Liver (tissue), 9 donors: ENCODE data around the gene RTN4RL1. TPM values are rescaled to one million over a fixed set of nuclear protein-coding genes. Genes with fewer than 3 reads are reported as not detected.

ENCODE experiments used
- DNase-seq: peaks from one replicate; pipeline ENCODE4 v3.0.0-alpha.2; 2017; ENCODE audit warnings: low spot score
- H3K27ac ChIP-seq, 2 donors: one replicate each; pipeline ENCODE4 v1.7.0; 2013; ENCODE audit warnings: inconsistent platforms in 2 of 2, low read length in 2 of 2, control low read depth in 1 of 2, low read depth in 1 of 2, mild to moderate bottlenecking in 1 of 2
- H3K27me3 ChIP-seq, 4 donors: one replicate each; pipeline versions ENCODE4 v1.6.1 to v1.7.0; 2013; ENCODE audit warnings: low read length in 3 of 4, inconsistent platforms in 1 of 4, mild to moderate bottlenecking in 1 of 4, moderate library complexity in 1 of 4; ENCODE audit not compliant: control insufficient read depth in 4 of 4, insufficient read depth in 4 of 4
- H3K36me3 ChIP-seq, 4 donors: one replicate each; pipeline versions ENCODE4 v1.6.1 to v1.7.0; 2013; ENCODE audit warnings: low read length in 3 of 4, mild to moderate bottlenecking in 3 of 4, low read depth in 1 of 4, moderate library complexity in 1 of 4; ENCODE audit not compliant: control insufficient read depth in 4 of 4, insufficient read depth in 3 of 4
- H3K4me1 ChIP-seq, 4 donors: one replicate each; pipeline versions ENCODE4 v1.6.1 to v1.7.0; 2013; ENCODE audit warnings: low read length in 3 of 4, mild to moderate bottlenecking in 3 of 4, moderate library complexity in 1 of 4; ENCODE audit not compliant: control insufficient read depth in 4 of 4, insufficient read depth in 4 of 4
- H3K4me3 ChIP-seq, 3 donors: one replicate each; pipeline versions ENCODE4 v1.6.1 to v1.7.0; 2013; ENCODE audit warnings: low read length in 3 of 3, control low read depth in 1 of 3, low read depth in 1 of 3, mild to moderate bottlenecking in 1 of 3
- H3K9ac ChIP-seq, 2 donors: one replicate each; pipeline ENCODE4 v1.7.0; 2013; ENCODE audit warnings: low read length in 2 of 2, mild to moderate bottlenecking in 2 of 2, moderate library complexity in 2 of 2, control low read depth in 1 of 2, low read depth in 1 of 2
- H3K9me3 ChIP-seq, 4 donors: one replicate each; pipeline versions ENCODE4 v1.6.1 to v1.7.0; 2013; ENCODE audit warnings: low read length in 3 of 4; ENCODE audit not compliant: control insufficient read depth in 4 of 4
- EGR1 ChIP-seq, 2 donors: IDR thresholded peaks; 2 replicates each; pipeline ENCODE4 v1.6.1; 2016 to 2018; ENCODE audit warnings: antibody characterized with exemption in 2 of 2, low read depth in 2 of 2
- FOXA1 ChIP-seq: IDR thresholded peaks from 2 replicates; pipeline ENCODE4 v1.6.1; 2016; ENCODE audit warnings: antibody characterized with exemption
- GABPA ChIP-seq, 2 donors: IDR thresholded peaks in 1 of 2; conservative IDR thresholded peaks in 1 of 2; 2 replicates each; pipeline ENCODE4 v1.6.1; 2016; ENCODE audit warnings: antibody characterized with exemption in 2 of 2, mild to moderate bottlenecking in 1 of 2, moderate library complexity in 1 of 2
- HNF4A ChIP-seq, 2 donors: conservative IDR thresholded peaks; 2 replicates each; pipeline ENCODE4 v1.6.1; 2016; ENCODE audit warnings: antibody characterized with exemption in 2 of 2, mild to moderate bottlenecking in 2 of 2
- JUND ChIP-seq, 2 donors: IDR thresholded peaks; 2 replicates each; pipeline ENCODE4 v1.6.1; 2016; ENCODE audit warnings: antibody characterized with exemption in 2 of 2
- NR2F2 ChIP-seq: IDR thresholded peaks from 2 replicates; pipeline ENCODE4 v1.6.1; 2016; ENCODE audit warnings: antibody characterized with exemption
- RAD21 ChIP-seq, 2 donors: IDR thresholded peaks; 2 replicates each; pipeline ENCODE4 v1.6.1; 2016; ENCODE audit warnings: antibody characterized with exemption in 2 of 2, mild to moderate bottlenecking in 2 of 2
- RXRA ChIP-seq, 2 donors: IDR thresholded peaks; 2 replicates each; pipeline ENCODE4 v1.6.1; 2017 to 2018; ENCODE audit warnings: antibody characterized with exemption in 2 of 2, mild to moderate bottlenecking in 1 of 2
- SP1 ChIP-seq: IDR thresholded peaks from 2 replicates; pipeline ENCODE4 v1.6.1; 2018; ENCODE audit warnings: antibody characterized with exemption, mild to moderate bottlenecking
- YY1 ChIP-seq: IDR thresholded peaks from 2 replicates; pipeline ENCODE4 v1.6.1; 2016; ENCODE audit warnings: antibody characterized with exemption, mild to moderate bottlenecking
- WGBS: extraction: QIAGEN DNeasy Blood & Tissue Kit; methylation state at CpG from one replicate; pipeline ENCODE4 v1.1.7; 2013; 5-methylcytosine and 5-hydroxymethylcytosine counted together
- polyA plus RNA-seq, 2 donors: library from polyadenylated mRNA; stranded (reverse) in 1 of 2; unstranded in 1 of 2; fragments of 200-250 nt in 1 of 2; fragments of >200 nt in 1 of 2; fragmentation: Nextera tagmentation in 1 of 2; extraction: Ambion mirVana in 1 of 2; gene quantifications; one replicate each; pipeline versions ENCODE4 v1.2.1 to v1.2.3, GENCODE V29; 2013 to 2015
- total RNA-seq, 2 donors: library from RNA; depleted of rRNA; stranded (reverse); fragments of >200 nt; gene quantifications; one replicate each; pipeline ENCODE4 v1.2.3, GENCODE V29; 2014
- TF ChIP-seq, protein P1 (sequence below): fragments of 150-350 bp; IDR thresholded peaks from 2 replicates; pipeline ENCODE4 v1.5.1; 2017; ENCODE audit warnings: improper control_type of control experiment, low read depth, low read length; ENCODE audit not compliant: missing input control
- TF ChIP-seq, protein P2 (sequence below): IDR thresholded peaks from 2 replicates; pipeline ENCODE4 v1.6.1; 2016; ENCODE audit warnings: antibody characterized with exemption, mild to moderate bottlenecking
- TF ChIP-seq, protein P3 (sequence below): IDR thresholded peaks from 2 replicates; pipeline ENCODE4 v1.6.1; 2016; ENCODE audit warnings: antibody characterized with exemption
- TF ChIP-seq, protein P4 (sequence below): IDR thresholded peaks from 2 replicates; pipeline ENCODE4 v1.6.1; 2016; ENCODE audit warnings: antibody characterized with exemption
- donor health status: healthy.
- donor health status: healthy.
- donor health status: healthy.
- donor health status: healthy.
- donor health status: healthy.

Gene RTN4RL1
- total and polyA plus RNA-seq, 4 donors = 0.04 to 5.4 (median 1.2) TPM

DNA sequence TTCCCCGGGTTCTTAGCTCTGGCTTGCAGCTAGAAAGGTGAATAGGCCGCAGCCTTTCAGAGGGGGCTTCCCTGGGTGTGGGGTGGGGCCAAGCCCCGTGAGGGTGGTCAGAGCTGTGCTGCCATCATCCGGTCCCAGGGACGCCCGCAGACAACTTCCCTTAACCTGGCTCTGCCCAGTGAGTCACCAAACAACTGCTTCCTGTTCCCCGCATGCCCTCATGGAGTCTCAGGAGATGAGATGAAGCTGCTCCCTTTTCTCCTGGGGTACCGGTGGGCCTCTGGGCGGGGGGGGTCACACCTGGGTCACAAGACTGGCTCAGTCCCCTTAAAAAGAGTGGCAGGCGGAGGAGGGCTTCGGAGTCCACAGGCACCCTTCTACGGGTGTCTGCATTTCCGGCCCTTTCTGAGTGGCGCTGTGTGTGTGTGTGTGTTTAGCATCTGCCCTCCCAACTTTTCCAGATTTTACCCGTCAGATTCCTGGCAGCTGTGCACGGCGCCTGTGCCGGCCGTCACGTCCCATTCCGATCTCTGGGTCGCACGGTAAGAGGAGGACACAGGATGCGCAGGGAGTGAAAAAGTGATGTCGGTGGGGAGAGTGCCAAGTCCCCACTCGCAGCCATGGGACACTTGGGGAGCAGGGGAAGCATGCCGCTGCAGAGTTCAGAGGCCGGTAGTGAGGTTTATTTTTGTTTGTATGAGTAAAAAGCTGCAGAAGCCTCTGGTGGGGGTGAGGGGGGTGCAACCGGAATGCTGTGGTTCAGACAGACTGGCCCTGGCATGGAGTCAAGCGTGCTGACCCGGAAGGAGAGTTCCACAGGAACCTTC lies 46.5 kb upstream of the RTN4RL1 start:
- Histone ChIP-seq H3K9me3 (no peaks in the 10 kb centered on the region), H3K4me1 (peaks cover 12 to 37% (median 14%) of the 10 kb centered on the region in 4 donors), H3K9ac (peak overlapping the region in 1 of 2 donors; percentile 53), H3K36me3 (peaks cover 0 to 4% (median 3%) of the 10 kb centered on the region in 4 donors), H3K27me3 (no peaks in the 10 kb centered on the region), H3K4me3 (no peak overlapping the region), H3K27ac (peak overlapping the region; percentile 55 to 58)
- WGBS = 78% methylated on average over 31 of the region's 31 CpGs
- peak; percentile 89 for TF ChIP-seq NR2F2
- TF ChIP-seq RXRA (IDR thresholded peaks at IDR 0.05) = peak in 1 of 2 donors; percentile 60
- TF ChIP-seq, protein P1, sequence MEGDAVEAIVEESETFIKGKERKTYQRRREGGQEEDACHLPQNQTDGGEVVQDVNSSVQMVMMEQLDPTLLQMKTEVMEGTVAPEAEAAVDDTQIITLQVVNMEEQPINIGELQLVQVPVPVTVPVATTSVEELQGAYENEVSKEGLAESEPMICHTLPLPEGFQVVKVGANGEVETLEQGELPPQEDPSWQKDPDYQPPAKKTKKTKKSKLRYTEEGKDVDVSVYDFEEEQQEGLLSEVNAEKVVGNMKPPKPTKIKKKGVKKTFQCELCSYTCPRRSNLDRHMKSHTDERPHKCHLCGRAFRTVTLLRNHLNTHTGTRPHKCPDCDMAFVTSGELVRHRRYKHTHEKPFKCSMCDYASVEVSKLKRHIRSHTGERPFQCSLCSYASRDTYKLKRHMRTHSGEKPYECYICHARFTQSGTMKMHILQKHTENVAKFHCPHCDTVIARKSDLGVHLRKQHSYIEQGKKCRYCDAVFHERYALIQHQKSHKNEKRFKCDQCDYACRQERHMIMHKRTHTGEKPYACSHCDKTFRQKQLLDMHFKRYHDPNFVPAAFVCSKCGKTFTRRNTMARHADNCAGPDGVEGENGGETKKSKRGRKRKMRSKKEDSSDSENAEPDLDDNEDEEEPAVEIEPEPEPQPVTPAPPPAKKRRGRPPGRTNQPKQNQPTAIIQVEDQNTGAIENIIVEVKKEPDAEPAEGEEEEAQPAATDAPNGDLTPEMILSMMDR = no peak
- peak; percentile 29 for TF ChIP-seq YY1
- TF ChIP-seq JUND (IDR thresholded peaks at IDR 0.05) = peak in 1 of 2 donors; percentile 17
- peak; percentile 35 for TF ChIP-seq SP1
- no peak for DNase-seq

DNA sequence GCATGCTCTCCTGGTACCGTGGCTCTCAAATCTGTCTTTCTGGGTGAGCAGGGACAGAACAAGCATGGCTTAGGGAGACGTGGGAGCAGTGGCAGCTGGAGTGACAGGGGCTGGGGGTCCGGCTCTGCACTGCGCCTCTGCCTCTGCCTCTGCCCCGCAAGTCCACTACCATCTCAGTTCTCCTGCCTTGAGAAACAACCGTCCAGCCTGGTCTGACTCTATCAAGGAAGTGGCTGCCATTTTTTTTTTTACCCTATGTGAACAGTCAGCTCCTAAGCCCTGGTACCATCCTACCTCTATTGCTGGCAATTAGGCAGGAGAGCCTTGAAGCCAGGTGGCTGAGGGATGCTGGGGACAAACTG lies 45.9 kb upstream of the RTN4RL1 start:
- DNase-seq = no peak
- Histone ChIP-seq H3K9me3 (no peaks in the 10 kb centered on the region), H3K4me3 (no peak overlapping the region), H3K36me3 (peaks cover 0 to 3% (median 2%) of the 10 kb centered on the region in 4 donors), H3K4me1 (peaks cover 12 to 42% (median 17%) of the 10 kb centered on the region in 4 donors), H3K27ac (peak overlapping the region; percentile 55 to 58), H3K9ac (no peak overlapping the region), H3K27me3 (no peaks in the 10 kb centered on the region)
- TF ChIP-seq HNF4A (conservative IDR thresholded peaks at IDR 0.05) = no peak
- no peak for TF ChIP-seq RXRA (IDR thresholded peaks at IDR 0.05)
- TF ChIP-seq, protein P2, sequence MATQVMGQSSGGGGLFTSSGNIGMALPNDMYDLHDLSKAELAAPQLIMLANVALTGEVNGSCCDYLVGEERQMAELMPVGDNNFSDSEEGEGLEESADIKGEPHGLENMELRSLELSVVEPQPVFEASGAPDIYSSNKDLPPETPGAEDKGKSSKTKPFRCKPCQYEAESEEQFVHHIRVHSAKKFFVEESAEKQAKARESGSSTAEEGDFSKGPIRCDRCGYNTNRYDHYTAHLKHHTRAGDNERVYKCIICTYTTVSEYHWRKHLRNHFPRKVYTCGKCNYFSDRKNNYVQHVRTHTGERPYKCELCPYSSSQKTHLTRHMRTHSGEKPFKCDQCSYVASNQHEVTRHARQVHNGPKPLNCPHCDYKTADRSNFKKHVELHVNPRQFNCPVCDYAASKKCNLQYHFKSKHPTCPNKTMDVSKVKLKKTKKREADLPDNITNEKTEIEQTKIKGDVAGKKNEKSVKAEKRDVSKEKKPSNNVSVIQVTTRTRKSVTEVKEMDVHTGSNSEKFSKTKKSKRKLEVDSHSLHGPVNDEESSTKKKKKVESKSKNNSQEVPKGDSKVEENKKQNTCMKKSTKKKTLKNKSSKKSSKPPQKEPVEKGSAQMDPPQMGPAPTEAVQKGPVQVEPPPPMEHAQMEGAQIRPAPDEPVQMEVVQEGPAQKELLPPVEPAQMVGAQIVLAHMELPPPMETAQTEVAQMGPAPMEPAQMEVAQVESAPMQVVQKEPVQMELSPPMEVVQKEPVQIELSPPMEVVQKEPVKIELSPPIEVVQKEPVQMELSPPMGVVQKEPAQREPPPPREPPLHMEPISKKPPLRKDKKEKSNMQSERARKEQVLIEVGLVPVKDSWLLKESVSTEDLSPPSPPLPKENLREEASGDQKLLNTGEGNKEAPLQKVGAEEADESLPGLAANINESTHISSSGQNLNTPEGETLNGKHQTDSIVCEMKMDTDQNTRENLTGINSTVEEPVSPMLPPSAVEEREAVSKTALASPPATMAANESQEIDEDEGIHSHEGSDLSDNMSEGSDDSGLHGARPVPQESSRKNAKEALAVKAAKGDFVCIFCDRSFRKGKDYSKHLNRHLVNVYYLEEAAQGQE = no peak
- TF ChIP-seq FOXA1 = no peak
- TF ChIP-seq, protein P3, sequence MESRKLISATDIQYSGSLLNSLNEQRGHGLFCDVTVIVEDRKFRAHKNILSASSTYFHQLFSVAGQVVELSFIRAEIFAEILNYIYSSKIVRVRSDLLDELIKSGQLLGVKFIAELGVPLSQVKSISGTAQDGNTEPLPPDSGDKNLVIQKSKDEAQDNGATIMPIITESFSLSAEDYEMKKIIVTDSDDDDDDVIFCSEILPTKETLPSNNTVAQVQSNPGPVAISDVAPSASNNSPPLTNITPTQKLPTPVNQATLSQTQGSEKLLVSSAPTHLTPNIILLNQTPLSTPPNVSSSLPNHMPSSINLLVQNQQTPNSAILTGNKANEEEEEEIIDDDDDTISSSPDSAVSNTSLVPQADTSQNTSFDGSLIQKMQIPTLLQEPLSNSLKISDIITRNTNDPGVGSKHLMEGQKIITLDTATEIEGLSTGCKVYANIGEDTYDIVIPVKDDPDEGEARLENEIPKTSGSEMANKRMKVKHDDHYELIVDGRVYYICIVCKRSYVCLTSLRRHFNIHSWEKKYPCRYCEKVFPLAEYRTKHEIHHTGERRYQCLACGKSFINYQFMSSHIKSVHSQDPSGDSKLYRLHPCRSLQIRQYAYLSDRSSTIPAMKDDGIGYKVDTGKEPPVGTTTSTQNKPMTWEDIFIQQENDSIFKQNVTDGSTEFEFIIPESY = no peak
- TF ChIP-seq, protein P4, sequence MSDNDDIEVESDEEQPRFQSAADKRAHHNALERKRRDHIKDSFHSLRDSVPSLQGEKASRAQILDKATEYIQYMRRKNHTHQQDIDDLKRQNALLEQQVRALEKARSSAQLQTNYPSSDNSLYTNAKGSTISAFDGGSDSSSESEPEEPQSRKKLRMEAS = no peak
- TF ChIP-seq JUND (IDR thresholded peaks at IDR 0.05) = no peak
- TF ChIP-seq GABPA (IDR thresholded peaks at IDR 0.05 in 1 of 2, conservative IDR thresholded peaks at IDR 0.05 in 1 of 2) = no peak
- TF ChIP-seq RAD21 (IDR thresholded peaks at IDR 0.05) = no peak
- TF ChIP-seq, protein P1 = no peak
- no peak for TF ChIP-seq YY1
- no peak for TF ChIP-seq EGR1 (IDR thresholded peaks at IDR 0.05; ENCODE audit: low read depth in 2 of 2)
- WGBS = 85% methylated on average over 6 of the region's 6 CpGs
